IMR-90 (cell line): ENCODE measurements around the gene FAM20B. TPM values are rescaled to one million over a fixed set of nuclear protein-coding genes. Genes with fewer than 3 reads are reported as not detected.

Source experiments
- ATAC-seq: fragments of 200-7000 bp; cut with Tn5 transposase; 2 replicates; pipeline ENCODE4 v1.9.1; 2020; ENCODE audit warnings: low read depth, mild to moderate bottlenecking, moderate library complexity
- BruUV-seq: library from RNA; stranded (reverse); fragments of 400-500 nt; replicated peaks from 2 replicates; lab custom pipeline; 2021; lab: Mats Ljungman, UMichigan
- CTCF ChIA-PET: fragments of 300-600 bp; formaldehyde crosslinking; extraction: SDS; loops from one replicate; lab custom pipeline; 2021; ENCODE audit warnings: antibody characterized with exemption; lab: Yijun Ruan, JAX
- POLR2A ChIA-PET: fragments of 300-600 bp; sonication (Branson Sonifier 250); formaldehyde crosslinking; loops from one replicate; lab custom pipeline; 2022; ENCODE audit warnings: antibody characterized with exemption; ENCODE audit not compliant: unreplicated experiment; lab: Charles Lee
- DNase-seq: peaks from one replicate; pipeline ENCODE4 v3.0.0; 2013
- H2AFZ ChIP-seq: replicated peaks from 2 replicates; pipeline ENCODE3; 2013; ENCODE audit warnings: low read length, mild to moderate bottlenecking; ENCODE audit not compliant: poor library complexity
- H2AK5ac ChIP-seq: 2 replicates; pipeline ENCODE4 v1.6.1; 2013; ENCODE audit warnings: low read depth, low read length, inconsistent platforms
- H2AK9ac ChIP-seq: replicated peaks from 2 replicates; pipeline ENCODE3; 2013; ENCODE audit warnings: mild to moderate bottlenecking, low read depth, low read length, moderate library complexity; ENCODE audit not compliant: poor library complexity
- H2BK120ac ChIP-seq: 2 replicates; pipeline ENCODE4 v1.6.1; 2013; ENCODE audit warnings: low read depth, low read length, inconsistent platforms
- H2BK15ac ChIP-seq: 3 replicates; pipeline ENCODE4 v1.6.1; 2013; ENCODE audit warnings: low read depth, low read length, inconsistent platforms
- H2BK20ac ChIP-seq: 2 replicates; pipeline ENCODE4 v1.6.1; 2013; ENCODE audit warnings: low read depth, mild to moderate bottlenecking, inconsistent platforms, low read length, moderate library complexity
- H2BK5ac ChIP-seq: 2 replicates; pipeline ENCODE4 v1.6.1; 2013; ENCODE audit warnings: mild to moderate bottlenecking, low read depth, low read length, inconsistent platforms; ENCODE audit not compliant: poor library complexity, severe bottlenecking
- H3K14ac ChIP-seq: replicated peaks from 2 replicates; pipeline ENCODE4 v1.6.1; 2013; ENCODE audit warnings: low read depth, low read length, inconsistent platforms
- H3K18ac ChIP-seq: 2 replicates; pipeline ENCODE4 v1.6.1; 2013; ENCODE audit warnings: low read depth, low read length, control low read depth
- H3K23ac ChIP-seq: 2 replicates; pipeline ENCODE4 v1.6.1; 2013; ENCODE audit warnings: low read depth, low read length, inconsistent platforms
- H3K27ac ChIP-seq: 2 replicates; pipeline ENCODE4 v1.5.1; 2013; ENCODE audit warnings: mild to moderate bottlenecking, control low read depth, low read length; ENCODE audit not compliant: insufficient read depth
- H3K27me3 ChIP-seq: 2 replicates; pipeline ENCODE4 v1.6.1; 2013; ENCODE audit warnings: low read length; ENCODE audit not compliant: control insufficient read depth, insufficient read depth
- H3K36me3 ChIP-seq: 2 replicates; pipeline ENCODE4 v1.6.1; 2013; ENCODE audit warnings: low read length, mixed read lengths; ENCODE audit not compliant: control insufficient read depth, insufficient read depth
- H3K4ac ChIP-seq: 2 replicates; pipeline ENCODE4 v1.6.1; 2013; ENCODE audit warnings: low read depth, low read length, inconsistent platforms
- H3K4me1 ChIP-seq: 2 replicates; pipeline ENCODE4 v1.6.1; 2013; ENCODE audit warnings: low read length, mixed read lengths; ENCODE audit not compliant: control insufficient read depth, insufficient read depth
- H3K4me2 ChIP-seq: 2 replicates; pipeline ENCODE4 v1.6.1; 2013; ENCODE audit warnings: low read depth, mild to moderate bottlenecking, control low read depth, low read length, moderate library complexity
- H3K4me3 ChIP-seq: 2 replicates; pipeline ENCODE4 v1.5.1; 2013; ENCODE audit warnings: low read depth, mild to moderate bottlenecking, control low read depth, low read length, moderate library complexity; ENCODE audit not compliant: insufficient read depth
- H3K56ac ChIP-seq: 2 replicates; pipeline ENCODE4 v1.6.1; 2013; ENCODE audit warnings: low read length, inconsistent platforms; ENCODE audit not compliant: insufficient read depth; ENCODE audit errors: extremely low read depth
- H3K79me1 ChIP-seq, 2 experiments: 2 replicates each; pipeline ENCODE4 v1.6.1; 2013; ENCODE audit warnings: low read length in 2 of 2, inconsistent platforms in 1 of 2, low read depth in 1 of 2
- H3K9ac ChIP-seq: 2 replicates; pipeline ENCODE4 v1.6.1; 2013; ENCODE audit warnings: low read depth, low read length, control low read depth
- H3K9me1 ChIP-seq: 2 replicates; pipeline ENCODE4 v1.6.1; 2013; ENCODE audit warnings: low read length, inconsistent platforms; ENCODE audit not compliant: insufficient read depth
- H3K9me3 ChIP-seq: 2 replicates; pipeline ENCODE4 v1.6.1; 2013; ENCODE audit warnings: low read length; ENCODE audit not compliant: control insufficient read depth, insufficient read depth
- H4K20me1 ChIP-seq: 2 replicates; pipeline ENCODE4 v1.6.1; 2013; ENCODE audit warnings: low read length, inconsistent platforms; ENCODE audit not compliant: insufficient read depth
- H4K5ac ChIP-seq: 2 replicates; pipeline ENCODE4 v1.6.1; 2013; ENCODE audit warnings: mild to moderate bottlenecking, low read depth, low read length, control low read depth
- H4K8ac ChIP-seq, 2 experiments: 2 replicates each; pipeline ENCODE4 v1.6.1; 2013; ENCODE audit warnings: low read depth in 2 of 2, low read length in 2 of 2, control low read depth in 1 of 2, inconsistent platforms in 1 of 2
- H4K91ac ChIP-seq: 2 replicates; pipeline ENCODE4 v1.6.1; 2013; ENCODE audit warnings: low read depth, low read length, inconsistent platforms; ENCODE audit not compliant: insufficient read depth
- BHLHE40 ChIP-seq: fragments of 150-350 bp; IDR thresholded peaks from 2 replicates; pipeline ENCODE4 v1.6.1; 2016; ENCODE audit warnings: mild to moderate bottlenecking, low read depth, low read length
- CEBPB ChIP-seq: IDR thresholded peaks from 2 replicates; pipeline ENCODE4 v1.6.1; 2012; ENCODE audit warnings: low read depth, low read length, improper control_type of control experiment
- CTCF ChIP-seq: conservative IDR thresholded peaks from 2 replicates; pipeline ENCODE4 v1.5.1; 2012; ENCODE audit warnings: mild to moderate bottlenecking, low read depth, low read length, improper control_type of control experiment
- ELK1 ChIP-seq: fragments of 150-350 bp; IDR thresholded peaks from 2 replicates; pipeline ENCODE4 v1.6.1; 2016; ENCODE audit warnings: low read depth, mild to moderate bottlenecking, low read length, moderate library complexity, borderline replicate concordance
- FOS ChIP-seq: fragments of 150-350 bp; IDR thresholded peaks from 2 replicates; pipeline ENCODE4 v1.6.1; 2016; ENCODE audit warnings: low read depth, low read length
- MAFK ChIP-seq: IDR thresholded peaks from 2 replicates; pipeline ENCODE4 v1.6.1; 2012; ENCODE audit warnings: low read depth, low read length, improper control_type of control experiment
- MAZ ChIP-seq: IDR thresholded peaks from 2 replicates; pipeline ENCODE4 v1.6.1; 2012; ENCODE audit warnings: low read depth, mild to moderate bottlenecking, low read length, improper control_type of control experiment, moderate library complexity, borderline replicate concordance
- MXI1 ChIP-seq: IDR thresholded peaks from 2 replicates; pipeline ENCODE4 v1.6.1; 2012; ENCODE audit warnings: low read depth, mild to moderate bottlenecking, low read length, moderate library complexity, borderline replicate concordance
- NFE2L2 ChIP-seq: fragments of 150-350 bp; IDR thresholded peaks from 2 replicates; pipeline ENCODE4 v1.6.1; 2016; ENCODE audit warnings: low read depth, mild to moderate bottlenecking, low read length
- POLR2A ChIP-seq: IDR thresholded peaks from 2 replicates; pipeline ENCODE4 v1.6.1; 2012; ENCODE audit warnings: mild to moderate bottlenecking, low read depth, low read length
- RAD21 ChIP-seq: IDR thresholded peaks from 2 replicates; pipeline ENCODE4 v1.6.1; 2012; ENCODE audit warnings: low read length, improper control_type of control experiment
- RCOR1 ChIP-seq: IDR thresholded peaks from 2 replicates; pipeline ENCODE4 v1.6.1; 2012; ENCODE audit warnings: mild to moderate bottlenecking, low read length, improper control_type of control experiment; ENCODE audit not compliant: insufficient replicate concordance
- RFX5 ChIP-seq: IDR thresholded peaks from 2 replicates; pipeline ENCODE4 v1.8.0; 2012; ENCODE audit warnings: low read depth, mild to moderate bottlenecking, low read length, moderate library complexity
- SMC3 ChIP-seq: fragments of 150-350 bp; IDR thresholded peaks from 2 replicates; pipeline ENCODE4 v1.6.1; 2016; ENCODE audit warnings: low read depth, mild to moderate bottlenecking, antibody characterized with exemption, low read length, moderate library complexity
- USF2 ChIP-seq: fragments of 150-350 bp; IDR thresholded peaks from 2 replicates; pipeline ENCODE4 v1.6.1; 2017; ENCODE audit warnings: mild to moderate bottlenecking, antibody characterized with exemption, low read length, low read depth
- WGBS, 2 experiments: methylation state at CpG; one replicate each; pipeline versions ENCODE4 v1.1.5 to v1.1.7; 2013; ENCODE audit warnings: missing lambda C conversion rate in 2 of 2; ENCODE audit not compliant: insufficient read length in 1 of 2; ENCODE audit errors: extremely low coverage in 2 of 2; 5-methylcytosine and 5-hydroxymethylcytosine counted together
- dilution Hi-C: fragments of 300-500 bp; cut with HindIII; formaldehyde crosslinking; loops from one replicate; pipeline ENCODE4 v1.14.3; 2018; ENCODE audit warnings: low sequenced_read_pairs; ENCODE audit not compliant: unreplicated experiment
- in situ Hi-C: fragments of 300-500 bp; cut with MboI; formaldehyde crosslinking; loops from 3 replicates; pipeline ENCODE4 v1.14.3; 2019; ENCODE audit warnings: low sequenced_read_pairs, inconsistent platforms, mixed read lengths
- intact Hi-C: fragments of 100-400 bp; cut with micrococcal nuclease; formaldehyde crosslinking; loops from 2 replicates; pipeline ENCODE4 v1.10.0; 2022
- polyA plus RNA-seq, 3 experiments: library from polyadenylated mRNA; depleted of rRNA; stranded (reverse); fragments of >200 nt; gene quantifications; 2 replicates each; pipeline ENCODE4 v1.2.3, GENCODE V29; 2012; ENCODE audit warnings: low replicate concordance in 1 of 3
- total RNA-seq: library from RNA; depleted of rRNA; stranded (reverse); fragments of >200 nt; gene quantifications from 2 replicates; pipeline ENCODE4 v1.2.3, GENCODE V29; 2012

FAM20B gene
- total and polyA plus RNA-seq, 2 of the 4 experiments (the other 2 are of a cell fraction): 17.1 to 38.4 TPM

- Histone ChIP-seq H3K4ac (no peak overlapping the region), H3K36me3 (peaks cover 34% of the 10 kb centered on the region), H3K27me3 (no peaks in the 10 kb centered on the region), H4K91ac (no peak overlapping the region), H2BK5ac (no peak overlapping the region), H3K56ac (no peak overlapping the region), H2BK20ac (no peak overlapping the region), H2AFZ (no peak overlapping the region), H3K4me2 (no peak overlapping the region), H3K4me3 (no peak overlapping the region), H3K18ac (no peak overlapping the region), H4K8ac (no peak overlapping the region), H2AK9ac (peak overlapping the region; percentile 11), H2BK120ac (no peak overlapping the region), H3K23ac (no peak overlapping the region), H3K27ac (no peak overlapping the region), H4K5ac (no peak overlapping the region), H3K4me1 (peaks cover 1% of the 10 kb centered on the region; the same call in 1 of the 2 replicates), H3K9me1 (peaks cover 7% of the 10 kb centered on the region), H2BK15ac (no peak overlapping the region), H4K20me1 (peaks cover 11% of the 10 kb centered on the region; the same call in 1 of the 2 replicates), H2AK5ac (no peak overlapping the region), H3K9ac (no peak overlapping the region), H3K9me3 (no peaks in the 10 kb centered on the region), H3K14ac (no peak overlapping the region), H3K79me1 (peaks cover 26 to 69% of the 10 kb centered on the region in 2 experiments)
- no peak for ATAC-seq
- no peak for DNase-seq
- no TSS peak for BruUV-seq
- dilution Hi-C loops (no loop called here), intact Hi-C loops (no loop called here), in situ Hi-C loops (no loop called here)
- ChIA-PET POLR2A (no interaction called here), CTCF (no interaction called here)
- no peak for TF ChIP-seq USF2
- no peak for TF ChIP-seq ELK1
- TF ChIP-seq NFE2L2: no peak
- TF ChIP-seq CEBPB: no peak
- TF ChIP-seq RFX5: no peak
- TF ChIP-seq FOS: no peak
- TF ChIP-seq POLR2A: no peak
- no peak for TF ChIP-seq BHLHE40
- no peak for TF ChIP-seq RCOR1
- no peak for TF ChIP-seq SMC3
- no peak for TF ChIP-seq CTCF
- TF ChIP-seq MAFK: no peak
- no peak for TF ChIP-seq MXI1
- no peak for TF ChIP-seq RAD21
- no peak for TF ChIP-seq MAZ
- WGBS, 2 experiments: no CpG with 5 or more reads among the region's 4 CpGs
These were observed 74.2 kb downstream of the FAM20B start for GRCh38 chr1:179099891-179100290.
